GM19468 (cell line): ENCODE measurements around the gene ITK.
"Not testable (repeated sequence)": the region's sequence is repeated elsewhere in the genome, so short reads cannot be mapped to it uniquely, and the experiment has no call there.

ENCODE experiments used
- ATAC-seq: cut with Tn5 transposase; IDR thresholded peaks from one replicate; pipeline ENCODE4 v1.9.1; 2021; ENCODE audit warnings: mild to moderate bottlenecking, moderate library complexity, moderate number of reproducible peaks; ENCODE audit not compliant: unreplicated experiment; ENCODE audit errors: extremely low read depth

Gene ITK

GRCh38 chr5:157233515-157233914 lies 52.9 kb downstream of the ITK start:
- no peak for ATAC-seq

GRCh38 chr5:157236423-157236822 lies 55.8 kb downstream of the ITK start:
- no peak for ATAC-seq

- no peak for ATAC-seq
Measured at GRCh38 chr5:157241483-157241882, 60.8 kb downstream of the ITK start.

- not testable (repeated sequence) for ATAC-seq
Measured at GRCh38 chr5:157244704-157245103, 64.1 kb downstream of the ITK start.

- no peak for ATAC-seq
Measured at GRCh38 chr5:157245476-157245875, 64.8 kb downstream of the ITK start.

GRCh38 chr5:157245886-157246285 lies 65.2 kb downstream of the ITK start:
- ATAC-seq = no peak

GRCh38 chr5:157247267-157247666 lies 66.6 kb downstream of the ITK start:
- ATAC-seq = no peak

- ATAC-seq = no peak
Measured at GRCh38 chr5:157248821-157249470, 68.3 kb downstream of the ITK start.

GRCh38 chr5:157252711-157253465 lies 72.2 kb downstream of the ITK start:
- ATAC-seq = peak; percentile 82

- ATAC-seq = peak; percentile 11
Measured at GRCh38 chr5:157253547-157253946, 72.9 kb downstream of the ITK start.

- no peak for ATAC-seq
Measured at GRCh38 chr5:157258450-157258849, 77.8 kb downstream of the ITK start.

GRCh38 chr5:157259699-157260098 lies 79.1 kb downstream of the ITK start:
- ATAC-seq = no peak

- no peak for ATAC-seq
Measured at GRCh38 chr5:157263496-157264090, 83.0 kb downstream of the ITK start.

GRCh38 chr5:157265714-157266285 lies 85.2 kb downstream of the ITK start, which contains the start of gene CYFIP2:
TSS of gene CYFIP2 (plus strand) at chr5:157266123. CDS start at chr5:157285362, 19,239 bp downstream.
- ATAC-seq = peak; percentile 87

- peak; percentile 38 for ATAC-seq
Measured at GRCh38 chr5:157266286-157267007, 85.8 kb downstream of the ITK start.

- no peak for ATAC-seq
Measured at GRCh38 chr5:157267025-157267424, 86.4 kb downstream of the ITK start.

- ATAC-seq = no peak
Measured at GRCh38 chr5:157267761-157268480, 87.3 kb downstream of the ITK start.

GRCh38 chr5:157269165-157269671 lies 88.6 kb downstream of the ITK start:
- no peak for ATAC-seq

GRCh38 chr5:157269761-157270272 lies 89.2 kb downstream of the ITK start:
- ATAC-seq = no peak
